DOHH2 (cell line): Measurements from ENCODE around the gene SMAD5.
A peak's percentile ranks its signal among the peaks of the same experiment; 100 is the strongest.

Experiments
- H3F3A ChIP-seq: fragments of 200-600 bp; sonication (generic), shearing (Covaris generic); 2 replicates; pipeline ENCODE4 v1.6.0; 2016; ENCODE audit warnings: antibody characterized with exemption, mild to moderate bottlenecking; ENCODE audit not compliant: control insufficient read depth, insufficient read depth
- H3K27ac ChIP-seq: fragments of 200-600 bp; sonication (generic); 2 replicates; pipeline ENCODE4 v1.5.1; 2014; ENCODE audit warnings: low read depth, mild to moderate bottlenecking, low read length, moderate library complexity
- H3K27me3 ChIP-seq: fragments of 200-600 bp; sonication (generic); 2 replicates; pipeline ENCODE4 v1.6.1; 2014; ENCODE audit warnings: mild to moderate bottlenecking, low read length, mixed read lengths; ENCODE audit not compliant: control insufficient read depth
- H3K36me3 ChIP-seq: fragments of 200-600 bp; sonication (generic); 2 replicates; pipeline ENCODE4 v1.6.1; 2014; ENCODE audit warnings: mild to moderate bottlenecking, low read length, moderate library complexity, mixed read lengths; ENCODE audit not compliant: control insufficient read depth
- H3K4me1 ChIP-seq: fragments of 200-600 bp; sonication (generic); 2 replicates; pipeline ENCODE4 v1.6.1; 2014; ENCODE audit warnings: mild to moderate bottlenecking, low read length, mixed read lengths; ENCODE audit not compliant: control insufficient read depth
- H3K4me2 ChIP-seq: fragments of 200-600 bp; sonication (generic); 2 replicates; pipeline ENCODE4 v1.6.0; 2014; ENCODE audit warnings: mild to moderate bottlenecking, low read length, moderate library complexity
- H3K4me3 ChIP-seq: fragments of 200-600 bp; sonication (generic); 2 replicates; pipeline ENCODE4 v1.5.1; 2014; ENCODE audit warnings: mild to moderate bottlenecking, low read length, mixed read lengths
- H3K79me2 ChIP-seq: fragments of 200-600 bp; sonication (generic); 2 replicates; pipeline ENCODE4 v1.6.1; 2014; ENCODE audit warnings: mild to moderate bottlenecking, low read length, mixed read lengths; ENCODE audit not compliant: control insufficient read depth
- H3K9me2 ChIP-seq: fragments of 200-600 bp; sonication (generic); replicated peaks from 2 replicates; pipeline ENCODE4 v1.6.1; 2014; ENCODE audit warnings: mild to moderate bottlenecking, low read length, mixed read lengths; ENCODE audit not compliant: control insufficient read depth
- H3K9me3 ChIP-seq: fragments of 200-600 bp; sonication (generic); 2 replicates; pipeline ENCODE4 v1.6.1; 2014; ENCODE audit warnings: antibody characterized with exemption, low read length, mixed read lengths; ENCODE audit not compliant: control insufficient read depth, insufficient read depth
- H4K20me1 ChIP-seq: fragments of 200-600 bp; sonication (generic); 2 replicates; pipeline ENCODE4 v1.6.0; 2014; ENCODE audit warnings: low read depth, mild to moderate bottlenecking, antibody characterized with exemption, low read length, moderate library complexity; ENCODE audit not compliant: control insufficient read depth, insufficient read depth
- CTCF ChIP-seq: fragments of 200-600 bp; sonication (generic); IDR thresholded peaks from one replicate; pipeline ENCODE4 v1.5.1; 2014; ENCODE audit warnings: antibody characterized with exemption, mild to moderate bottlenecking, low read depth, low read length; ENCODE audit not compliant: poor library complexity, severe bottlenecking
- EZH2phosphoT487 ChIP-seq: fragments of 200-600 bp; sonication (generic); IDR thresholded peaks from 2 replicates; pipeline ENCODE4 v1.6.1; 2017; ENCODE audit warnings: borderline replicate concordance, mild to moderate bottlenecking, antibody characterized with exemption, low read length, moderate library complexity, mixed read lengths

Gene SMAD5

GRCh38 chr5:136132557-136133221, at the start of gene SMAD5:
Gene SMAD5 (plus strand): TSS chr5:136132845. CDS start chr5:136153761, 20,916 bp downstream.
- Histone ChIP-seq H3K79me2 (peaks cover 58% of the 10 kb centered on the region), H3K27ac (peak within 1 kb of the TSS; percentile 73), H3K9me2 (no peaks in the 10 kb centered on the region), H3K4me2 (peak within 1 kb of the TSS; percentile 98), H3F3A (no peaks in the 10 kb centered on the region), H3K4me1 (peaks cover 47% of the 10 kb centered on the region), H3K27me3 (no peaks in the 10 kb centered on the region), H3K9me3 (no peaks in the 10 kb centered on the region), H4K20me1 (peaks cover 26% of the 10 kb centered on the region), H3K4me3 (peak within 1 kb of the TSS; percentile 98), H3K36me3 (peaks cover 46% of the 10 kb centered on the region)
- TF ChIP-seq EZH2phosphoT487 (no peak), CTCF (peak; percentile 20)

DNA sequence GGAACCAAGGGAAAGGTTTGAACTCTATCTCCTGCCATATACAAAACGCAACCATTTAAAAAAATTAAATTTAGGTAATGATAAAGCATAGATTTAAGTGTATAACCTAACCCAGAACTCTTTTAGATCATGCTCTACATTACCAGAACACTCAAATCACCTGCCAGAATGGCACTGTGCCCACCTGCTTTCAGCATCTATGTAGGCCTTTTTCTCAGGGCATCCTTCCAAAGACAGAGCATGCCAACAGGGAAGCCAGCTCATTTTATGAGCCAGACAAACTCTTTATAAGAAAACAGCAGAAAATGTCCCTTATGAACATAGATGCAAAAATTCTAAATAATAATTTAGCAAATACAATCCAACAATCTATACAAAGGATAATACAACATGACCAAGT, 47.9 kb upstream of the SMAD5 start:
- H3K27me3 ChIP-seq, result no peaks in the 10 kb centered on the region
- H3K4me1 ChIP-seq, result peaks cover 33% of the 10 kb centered on the region
- no peaks in the 10 kb centered on the region for H3K9me2 ChIP-seq
- no peak overlapping the region for H3K27ac ChIP-seq
- H3K36me3 ChIP-seq, result no peaks in the 10 kb centered on the region
- no peak for TF ChIP-seq CTCF
- TF ChIP-seq EZH2phosphoT487, result no peak
- H3K4me2 ChIP-seq, result no peak overlapping the region
- H4K20me1 ChIP-seq, result no peaks in the 10 kb centered on the region
- no peaks in the 10 kb centered on the region for H3F3A ChIP-seq
- no peak overlapping the region for H3K4me3 ChIP-seq
- H3K79me2 ChIP-seq, result no peaks in the 10 kb centered on the region
- no peaks in the 10 kb centered on the region for H3K9me3 ChIP-seq

DNA sequence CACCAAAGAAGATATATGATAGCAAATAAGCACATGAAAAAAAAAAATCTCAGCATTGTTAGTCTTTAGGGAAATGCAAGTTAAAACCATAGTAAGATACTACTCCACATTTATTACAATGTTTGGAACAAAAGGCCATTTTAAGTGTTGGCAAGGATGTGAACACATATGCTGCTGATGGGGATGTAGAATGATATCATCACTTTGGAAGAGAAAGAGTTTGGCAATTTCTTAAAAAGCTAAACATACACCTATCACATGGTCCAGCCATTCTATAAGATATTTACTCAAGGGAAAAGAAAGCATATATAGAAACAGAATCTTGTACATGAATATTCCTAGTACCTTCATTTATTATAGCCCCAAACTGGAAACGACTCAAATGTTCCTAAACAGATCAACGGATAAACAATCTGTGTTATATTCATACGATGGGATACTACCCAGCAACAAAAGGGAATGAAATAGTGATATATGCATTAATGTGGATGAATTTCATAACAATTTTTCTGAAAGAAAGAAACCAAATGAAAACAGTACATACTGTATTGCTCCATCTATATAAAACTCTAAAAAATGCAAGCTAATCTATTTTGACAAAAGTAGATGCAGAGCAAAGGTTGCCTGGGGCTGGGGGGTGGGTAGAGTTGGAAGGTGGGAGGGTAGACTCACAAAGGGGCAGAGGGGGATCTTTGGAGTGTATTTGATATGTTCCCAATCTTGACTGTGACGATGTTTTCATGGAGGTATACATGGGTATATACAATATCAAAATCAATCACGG, 45.7 kb upstream of the SMAD5 start:
- H3K9me3 ChIP-seq, result no peaks in the 10 kb centered on the region

More for the DNA sequence above, 45.7 kb upstream of the SMAD5 start:
- H3K9me2 ChIP-seq, result no peaks in the 10 kb centered on the region
- peaks cover 10% of the 10 kb centered on the region for H3K4me1 ChIP-seq
- no peaks in the 10 kb centered on the region for H3K36me3 ChIP-seq
- no peak overlapping the region for H3K27ac ChIP-seq
- H3K4me3 ChIP-seq, result no peak overlapping the region
- TF ChIP-seq CTCF, result no peak
- TF ChIP-seq EZH2phosphoT487, result no peak
- no peaks in the 10 kb centered on the region for H3K79me2 ChIP-seq
- no peaks in the 10 kb centered on the region for H3F3A ChIP-seq
- H3K4me2 ChIP-seq, result no peak overlapping the region
- H3K27me3 ChIP-seq, result no peaks in the 10 kb centered on the region
- no peaks in the 10 kb centered on the region for H4K20me1 ChIP-seq
